Regular cardiac myocyte (primary cell): Measurements from ENCODE around the gene MAGEH1. TPM values are rescaled to one million over a fixed set of nuclear protein-coding genes. Genes with fewer than 3 reads are reported as not detected.

Experiments used
- total RNA-seq: library from RNA; depleted of rRNA; stranded (reverse); fragments of >200 nt; gene quantifications from 2 replicates; pipeline ENCODE4 v1.2.3, GENCODE V29; 2014

MAGEH1 gene
- 47.2 and 48.5 TPM in 2 replicates for total RNA-seq

GRCh38 chrX:55451990-55452832 lies at the start of gene MAGEH1:
Gene MAGEH1 (plus strand): TSS chrX:55452127. CDS start chrX:55452375, 248 bp downstream.

GRCh38 chrX:55489314-55490009 lies 37.5 kb downstream of the MAGEH1 start, which contains the start of gene USP51:
Gene USP51 (minus strand): TSS chrX:55489848. CDS start chrX:55488939, 909 bp downstream.

Other genes with a start within 250 kb of the MAGEH1 start
- not detected in 2 replicates for gene PAGE5, start 231.8 kb upstream of the MAGEH1 start, total RNA-seq
- not detected in 2 replicates for gene PAGE3, start 187.2 kb upstream of the MAGEH1 start, total RNA-seq
- 1.1 and 1.2 TPM in 2 replicates for gene USP51, start 37.7 kb downstream of the MAGEH1 start, total RNA-seq
- not detected in 2 replicates for gene FOXR2, start 171.3 kb downstream of the MAGEH1 start, total RNA-seq